ENCODE measurements around the gene SUDS3.
"Not testable (repeated sequence)": the region's sequence is repeated elsewhere in the genome, so short reads cannot be mapped to it uniquely, and the experiment has no call there.

Gene SUDS3

DNA sequence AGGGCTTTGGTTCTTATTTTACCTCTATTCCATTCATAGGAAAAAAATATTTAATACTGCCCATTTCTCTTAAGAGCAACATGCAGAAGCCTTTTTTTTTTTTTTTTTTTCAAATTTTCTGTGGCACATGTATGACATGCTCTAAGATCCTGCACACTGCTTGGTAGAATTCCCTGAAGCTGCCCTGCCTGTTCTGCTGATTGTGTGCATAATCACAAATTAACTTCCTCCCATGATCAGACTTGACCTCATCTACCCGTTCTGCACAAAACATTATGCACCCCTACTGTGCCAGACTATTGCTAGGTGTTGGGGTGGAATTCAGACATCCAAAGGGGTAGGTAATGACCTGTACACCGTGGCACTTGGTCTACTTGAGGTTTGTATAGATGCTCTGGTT is 22.2 kb downstream of the SUDS3 start:
- no peak for FAIRE-seq

DNA sequence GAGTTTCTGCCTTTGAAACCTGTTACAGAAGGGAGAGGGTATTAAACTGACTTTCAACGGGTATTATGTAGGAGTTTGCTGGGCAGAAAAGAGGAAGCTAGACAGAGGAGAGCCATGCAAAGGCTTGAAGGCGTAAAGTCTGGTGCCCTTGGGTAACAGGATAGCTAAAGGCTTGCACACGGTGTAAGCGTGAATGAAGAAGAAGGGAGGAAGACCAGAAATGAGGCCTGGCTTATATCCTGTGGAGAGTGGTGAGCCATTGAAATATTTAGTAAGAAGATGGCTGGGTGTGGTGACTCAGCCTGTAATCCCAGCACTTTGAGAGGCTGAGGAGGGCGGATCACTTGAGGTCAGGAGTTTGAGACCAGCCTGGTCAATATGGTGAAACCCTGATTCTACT is 22.6 kb downstream of the SUDS3 start:
- FAIRE-seq: no peak

GRCh38 chr12:118402251-118402650 is 25.9 kb downstream of the SUDS3 start:
- FAIRE-seq: no peak

GRCh38 chr12:118404876-118405521 is 28.6 kb downstream of the SUDS3 start:
- no peak for FAIRE-seq

- not testable (repeated sequence) for FAIRE-seq
Measured at GRCh38 chr12:118408241-118408640, 31.9 kb downstream of the SUDS3 start.

- FAIRE-seq: no peak
Measured at GRCh38 chr12:118409834-118410233, 33.5 kb downstream of the SUDS3 start.

DNA sequence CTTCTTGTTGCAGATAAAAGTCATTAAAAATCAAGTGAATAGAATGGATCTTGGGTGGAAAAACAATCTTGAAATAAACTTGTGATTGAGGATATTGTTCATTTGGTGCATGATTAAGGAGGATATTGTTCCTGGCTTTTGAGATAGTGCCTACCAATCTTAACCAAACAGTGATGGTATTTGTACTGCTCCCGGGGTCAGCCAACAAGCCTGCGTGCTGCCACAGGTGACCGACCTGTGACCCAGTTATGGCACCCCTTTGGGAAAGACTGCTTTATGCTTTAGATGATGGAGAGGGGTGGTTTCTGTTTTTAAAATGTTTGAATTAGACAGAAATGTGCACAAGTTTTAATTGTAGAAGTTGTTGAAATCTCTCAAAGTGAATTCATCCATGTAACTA is 41.6 kb downstream of the SUDS3 start:
- FAIRE-seq: no peak

GRCh38 chr12:118418385-118419057 is 42.2 kb downstream of the SUDS3 start:
- no peak for FAIRE-seq

GRCh38 chr12:118420673-118421072 is 44.3 kb downstream of the SUDS3 start:
- FAIRE-seq: no peak

DNA sequence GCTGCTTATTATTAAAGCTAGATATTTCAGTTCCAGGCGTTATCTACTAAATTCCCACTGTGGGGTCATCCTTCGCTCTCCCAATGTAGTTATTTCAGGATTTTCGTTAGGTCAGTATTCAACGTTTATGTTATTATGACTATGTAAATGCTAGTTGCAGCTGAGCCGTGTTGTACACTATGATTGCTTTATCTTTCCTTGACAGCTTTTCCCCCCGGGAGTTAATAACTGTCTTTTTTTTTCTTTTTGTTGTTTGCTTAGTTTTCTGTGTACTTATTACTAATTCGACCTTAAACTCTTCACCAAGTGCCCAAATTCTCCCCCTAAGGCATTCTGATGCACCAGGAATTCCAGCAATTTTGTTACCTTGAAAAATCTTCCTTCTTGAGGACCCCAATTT is 48.5 kb downstream of the SUDS3 start:
- no peak for FAIRE-seq

GRCh38 chr12:118425364-118425763 is 49.0 kb downstream of the SUDS3 start:
- no peak for FAIRE-seq

DNA sequence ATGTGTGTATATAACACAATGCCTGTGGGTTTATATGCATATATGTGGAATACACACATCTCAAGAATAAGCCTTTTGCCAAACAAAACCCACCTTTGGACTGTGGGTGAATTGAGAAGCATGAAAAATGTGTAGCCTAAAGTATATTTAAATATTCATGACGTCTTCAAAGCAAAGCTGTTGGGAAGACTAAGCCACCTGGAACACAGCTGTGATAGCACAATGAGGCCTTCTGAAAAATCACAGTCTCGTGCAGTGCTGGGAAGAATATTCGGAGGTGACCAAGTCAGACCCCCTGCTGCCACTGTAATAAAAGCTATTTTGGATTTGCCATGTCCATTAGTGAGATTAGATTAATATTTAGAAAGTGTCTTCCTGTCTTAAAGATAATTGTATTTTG is 51.5 kb downstream of the SUDS3 start:
- no peak for FAIRE-seq

DNA sequence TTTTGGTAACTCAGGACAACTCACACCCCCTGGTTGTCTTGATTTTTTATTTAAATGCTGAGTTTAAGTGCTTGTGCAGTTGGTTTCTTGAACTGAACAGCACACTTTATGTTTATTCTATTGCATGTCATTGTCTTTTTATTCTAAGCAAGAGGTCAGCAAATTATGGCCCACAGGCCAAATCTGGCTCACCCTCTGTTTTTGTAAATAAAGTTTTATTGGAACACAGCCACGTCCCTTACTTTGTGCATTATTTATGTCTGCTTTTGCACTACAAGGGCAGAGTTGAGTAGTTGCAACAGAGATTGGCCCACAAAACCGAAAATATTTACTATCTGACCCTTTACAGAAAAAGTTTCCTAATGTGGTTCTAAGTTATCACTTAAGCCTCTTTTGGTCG is 52.3 kb downstream of the SUDS3 start:
- FAIRE-seq: no peak

GRCh38 chr12:118429688-118430383 is 53.5 kb downstream of the SUDS3 start:
- FAIRE-seq: no peak

DNA sequence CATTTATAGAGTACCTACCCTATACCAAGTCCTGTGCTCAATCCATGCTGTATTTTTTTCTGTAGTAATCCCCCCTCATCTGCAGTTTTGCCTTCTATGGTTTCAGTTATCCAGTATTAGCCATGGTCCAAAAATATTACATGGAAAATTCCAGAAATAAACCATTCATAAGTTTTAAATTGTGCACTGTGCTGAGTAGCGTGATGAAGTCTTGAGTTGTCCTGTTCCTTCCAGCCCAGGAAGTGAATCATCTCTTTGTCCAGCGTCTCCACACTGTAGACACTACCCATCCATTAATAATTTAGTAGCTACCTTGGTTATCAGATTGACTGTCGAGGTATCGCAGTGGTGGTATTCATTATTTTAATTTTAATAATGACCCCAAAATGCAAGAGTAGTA is 54.2 kb downstream of the SUDS3 start:
- FAIRE-seq: no peak

DNA sequence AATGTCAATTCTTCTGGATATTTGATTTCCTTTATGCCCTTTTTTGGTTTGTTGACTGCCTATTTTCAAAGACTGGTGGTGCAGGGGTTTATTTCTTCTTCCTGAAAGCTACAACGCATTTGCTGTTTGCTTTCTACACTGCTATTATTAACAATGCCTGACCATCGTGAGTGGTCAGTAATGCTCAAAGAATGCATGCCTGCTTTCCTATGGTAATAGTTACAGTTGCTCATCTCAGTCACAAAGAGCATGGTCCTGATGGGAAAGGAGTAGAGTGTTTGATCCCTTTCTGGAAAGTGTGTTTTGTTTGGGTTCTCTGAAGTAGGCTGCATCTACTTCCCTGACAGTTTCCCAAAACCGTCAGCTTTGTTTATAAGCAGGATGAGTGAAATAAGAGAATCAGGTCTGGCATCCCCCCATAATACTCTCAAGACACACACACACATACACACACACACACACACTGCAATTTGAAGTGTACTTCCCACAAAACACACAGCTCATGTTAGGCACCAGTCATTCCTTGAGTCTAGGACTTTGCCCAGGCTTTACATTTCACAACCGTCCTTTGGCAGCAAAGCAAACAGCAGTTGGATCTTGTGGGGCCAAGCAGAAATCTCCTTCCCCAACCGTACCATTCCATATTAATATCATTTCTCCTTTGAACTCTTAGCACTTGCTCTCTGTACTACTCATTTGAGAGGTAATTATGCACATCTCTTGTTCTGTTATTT is 56.6 kb downstream of the SUDS3 start:
- no peak for FAIRE-seq

GRCh38 chr12:118436002-118436730 is 59.8 kb downstream of the SUDS3 start:
- FAIRE-seq: no peak

DNA sequence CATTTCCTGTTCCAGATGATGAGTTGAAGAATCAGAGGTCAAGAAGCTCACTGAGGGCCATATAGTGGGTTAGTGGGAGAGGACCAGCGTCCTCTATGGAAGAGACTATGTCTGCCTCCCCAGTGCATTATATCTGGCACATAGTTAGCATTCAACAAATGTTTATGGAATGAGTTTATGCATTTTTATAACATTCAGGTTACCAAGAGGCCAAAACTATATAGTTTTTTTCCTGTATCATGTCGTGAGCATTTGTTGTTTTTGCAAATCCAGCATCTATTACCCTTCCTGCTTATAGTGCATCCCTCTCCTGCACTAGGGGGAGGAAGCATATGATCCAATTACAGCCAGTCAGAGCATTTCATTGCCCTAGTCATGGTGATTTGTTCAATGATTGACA is 60.6 kb downstream of the SUDS3 start:
- FAIRE-seq: no peak

DNA sequence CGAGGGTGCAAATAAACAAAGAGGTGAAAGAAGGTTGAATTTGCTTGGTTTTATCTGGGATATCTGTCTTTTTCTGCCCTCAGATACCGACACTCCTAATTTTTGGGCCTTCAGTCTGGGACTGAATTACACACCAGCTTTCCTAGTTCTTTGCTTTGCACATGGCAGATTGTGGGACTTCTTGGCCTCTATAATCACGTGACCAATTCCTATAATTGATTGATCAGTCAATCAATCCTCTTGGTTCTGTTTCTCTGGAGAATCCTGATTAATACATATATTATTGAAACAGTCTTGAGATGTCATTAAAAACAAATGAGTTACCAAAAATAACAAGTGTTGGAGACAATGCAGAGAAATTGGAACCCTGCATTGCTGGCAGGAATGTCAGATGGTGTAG is 62.7 kb downstream of the SUDS3 start:
- FAIRE-seq: no peak

DNA sequence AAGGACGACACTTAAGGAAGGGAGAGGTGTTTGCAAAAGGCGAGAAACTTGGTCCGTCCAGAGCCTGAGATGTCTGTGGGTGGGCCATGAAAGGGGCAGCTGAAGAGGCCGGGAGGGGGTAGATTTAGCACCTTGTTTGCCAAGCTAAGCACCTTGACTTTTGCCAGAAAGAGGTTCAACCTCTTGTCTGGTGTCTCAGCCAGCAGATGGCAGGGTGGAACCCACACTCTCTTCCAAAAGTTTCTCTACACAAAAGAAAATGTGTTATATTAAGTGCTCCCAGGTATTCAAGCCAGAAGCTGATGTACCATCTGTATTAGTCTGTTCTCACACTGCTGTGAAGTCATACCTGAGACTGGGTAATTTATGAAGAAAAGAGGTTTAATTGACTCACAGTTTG is 69.9 kb downstream of the SUDS3 start:
- no peak for FAIRE-seq

GRCh38 chr12:118447181-118447580 is 70.8 kb downstream of the SUDS3 start:
- no peak for FAIRE-seq

DNA sequence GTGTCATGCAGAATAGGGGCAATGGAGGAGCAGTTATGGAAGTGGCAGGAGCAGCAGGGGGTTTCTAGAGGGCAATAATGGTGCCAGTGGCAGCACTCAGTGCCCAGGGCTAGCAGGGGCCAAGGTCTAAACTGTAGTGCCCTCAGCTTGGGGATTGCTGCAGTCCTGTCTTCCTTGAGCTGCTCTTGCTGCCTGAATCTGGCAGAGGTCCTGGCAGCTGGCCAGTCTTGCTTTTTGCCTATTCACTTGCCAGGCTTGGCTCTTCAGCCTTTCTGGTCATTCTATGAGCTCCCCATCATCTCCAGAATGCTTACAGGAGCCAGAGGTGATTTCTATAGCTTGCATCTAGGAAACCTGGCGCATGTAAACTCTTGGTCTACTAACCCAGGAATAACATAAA is 72.0 kb downstream of the SUDS3 start:
- FAIRE-seq: no peak

DNA sequence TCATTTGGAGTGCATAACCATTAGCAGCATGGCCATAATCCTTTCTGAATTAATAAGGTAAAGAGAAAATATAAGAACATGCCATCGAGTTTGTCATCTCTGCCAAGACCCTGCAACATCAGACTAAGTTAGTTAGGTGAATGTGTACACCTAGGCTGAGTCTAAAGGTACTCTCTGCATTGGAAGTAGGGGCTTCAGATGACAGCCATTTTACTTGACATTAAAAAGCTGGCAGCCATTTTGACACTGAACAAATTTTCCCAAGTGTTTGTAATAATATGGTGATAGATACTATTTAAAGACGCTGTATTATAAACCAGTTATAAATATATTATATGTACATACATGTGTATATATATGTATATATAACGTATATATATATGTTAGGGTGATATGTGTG is 79.0 kb downstream of the SUDS3 start:
- FAIRE-seq: no peak

Data from colon (tissue), 2 donors.